Measurements from ENCODE around the gene UBR3. TPM values are rescaled to one million over a fixed set of nuclear protein-coding genes. Genes with fewer than 3 reads are reported as not detected.

The UBR3 gene
- total and polyA plus RNA-seq, 2 of the 4 experiments (the other 2 are of a cell fraction) = 10.0 to 33.9 TPM

DNA sequence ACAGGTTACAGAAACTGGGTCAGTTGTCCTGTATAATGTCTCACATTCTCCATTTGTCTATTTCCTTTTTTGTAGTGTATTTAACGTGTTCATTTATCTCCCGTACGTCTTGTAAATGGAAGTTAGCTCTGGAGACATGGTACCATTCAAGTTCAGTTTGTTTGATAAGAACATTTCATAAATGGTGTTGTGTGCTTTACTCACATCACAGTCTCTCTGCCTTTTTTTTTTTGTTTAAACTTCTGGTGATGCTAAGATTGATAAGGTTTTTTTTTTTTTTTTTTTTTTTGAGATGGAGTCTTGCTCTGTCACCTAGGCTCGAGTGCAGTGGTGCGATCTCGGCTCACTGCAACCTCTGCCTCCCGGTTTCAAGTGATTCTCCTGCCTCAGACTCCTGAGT, 41.7 kb downstream of the UBR3 start:
- no peaks in the 10 kb centered on the region; the same call in 1 of the 2 replicates for H3K9me3 ChIP-seq (ENCODE audit: control insufficient read depth, insufficient read depth, low read length)
- BruUV-seq (replicated peaks) = no TSS peak
- no peak overlapping the region for H2AK5ac ChIP-seq (ENCODE audit: low read depth, low read length)
- H4K20me1 ChIP-seq (ENCODE audit: insufficient read depth, low read length) = peaks cover 6% of the 10 kb centered on the region; the same call in 1 of the 2 replicates
- no peak overlapping the region for H3K23ac ChIP-seq (ENCODE audit: low read depth, low read length)
- H3K9me1 ChIP-seq (ENCODE audit: insufficient read depth, low read length) = no peaks in the 10 kb centered on the region
- POLR2A ChIA-PET (ENCODE audit: unreplicated experiment) = no interaction called here
- H3K36me3 ChIP-seq (ENCODE audit: control insufficient read depth, insufficient read depth, low read length) = no peaks in the 10 kb centered on the region
- no peak overlapping the region for H2BK120ac ChIP-seq (ENCODE audit: low read depth, low read length)
- dilution Hi-C loops (cut with HindIII; ENCODE audit: low sequenced_read_pairs, unreplicated experiment) = no loop called here
- no peak overlapping the region for H3K14ac ChIP-seq (replicated peaks; ENCODE audit: low read depth, low read length)
- H2AFZ ChIP-seq (replicated peaks; ENCODE audit: low read length, poor library complexity) = no peak overlapping the region
- H3K4ac ChIP-seq (ENCODE audit: low read depth, low read length) = no peak overlapping the region
- H2BK20ac ChIP-seq (ENCODE audit: low read depth, low read length) = no peak overlapping the region
- in situ Hi-C loops (cut with MboI; ENCODE audit: low sequenced_read_pairs) = no loop called here
- TF ChIP-seq MXI1 (IDR thresholded peaks at IDR 0.05; ENCODE audit: borderline replicate concordance, low read depth, low read length) (no peak), MAFK (IDR thresholded peaks at IDR 0.05; ENCODE audit: low read depth, low read length) (no peak), SMC3 (IDR thresholded peaks at IDR 0.05; ENCODE audit: low read depth, low read length) (no peak), NFE2L2 (IDR thresholded peaks at IDR 0.05; ENCODE audit: low read depth, low read length) (no peak), BHLHE40 (IDR thresholded peaks at IDR 0.05; ENCODE audit: low read depth, low read length) (no peak), RFX5 (IDR thresholded peaks at IDR 0.05; ENCODE audit: low read depth, low read length) (no peak), RCOR1 (IDR thresholded peaks at IDR 0.05; ENCODE audit: insufficient replicate concordance, low read length) (no peak), FOS (IDR thresholded peaks at IDR 0.05; ENCODE audit: low read depth, low read length) (no peak), CEBPB (IDR thresholded peaks at IDR 0.05; ENCODE audit: low read depth, low read length) (no peak), RAD21 (IDR thresholded peaks at IDR 0.05; ENCODE audit: low read length) (no peak), POLR2A (IDR thresholded peaks at IDR 0.05; ENCODE audit: low read depth, low read length) (no peak), MAZ (IDR thresholded peaks at IDR 0.05; ENCODE audit: borderline replicate concordance, low read depth, low read length) (no peak), CHD1 (IDR thresholded peaks at IDR 0.05; ENCODE audit: low read depth, low read length) (no peak)
- TF ChIP-seq, protein P1, sequence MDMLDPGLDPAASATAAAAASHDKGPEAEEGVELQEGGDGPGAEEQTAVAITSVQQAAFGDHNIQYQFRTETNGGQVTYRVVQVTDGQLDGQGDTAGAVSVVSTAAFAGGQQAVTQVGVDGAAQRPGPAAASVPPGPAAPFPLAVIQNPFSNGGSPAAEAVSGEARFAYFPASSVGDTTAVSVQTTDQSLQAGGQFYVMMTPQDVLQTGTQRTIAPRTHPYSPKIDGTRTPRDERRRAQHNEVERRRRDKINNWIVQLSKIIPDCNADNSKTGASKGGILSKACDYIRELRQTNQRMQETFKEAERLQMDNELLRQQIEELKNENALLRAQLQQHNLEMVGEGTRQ (IDR thresholded peaks at IDR 0.05; ENCODE audit: low read depth, low read length) = no peak
- TF ChIP-seq, protein P2, sequence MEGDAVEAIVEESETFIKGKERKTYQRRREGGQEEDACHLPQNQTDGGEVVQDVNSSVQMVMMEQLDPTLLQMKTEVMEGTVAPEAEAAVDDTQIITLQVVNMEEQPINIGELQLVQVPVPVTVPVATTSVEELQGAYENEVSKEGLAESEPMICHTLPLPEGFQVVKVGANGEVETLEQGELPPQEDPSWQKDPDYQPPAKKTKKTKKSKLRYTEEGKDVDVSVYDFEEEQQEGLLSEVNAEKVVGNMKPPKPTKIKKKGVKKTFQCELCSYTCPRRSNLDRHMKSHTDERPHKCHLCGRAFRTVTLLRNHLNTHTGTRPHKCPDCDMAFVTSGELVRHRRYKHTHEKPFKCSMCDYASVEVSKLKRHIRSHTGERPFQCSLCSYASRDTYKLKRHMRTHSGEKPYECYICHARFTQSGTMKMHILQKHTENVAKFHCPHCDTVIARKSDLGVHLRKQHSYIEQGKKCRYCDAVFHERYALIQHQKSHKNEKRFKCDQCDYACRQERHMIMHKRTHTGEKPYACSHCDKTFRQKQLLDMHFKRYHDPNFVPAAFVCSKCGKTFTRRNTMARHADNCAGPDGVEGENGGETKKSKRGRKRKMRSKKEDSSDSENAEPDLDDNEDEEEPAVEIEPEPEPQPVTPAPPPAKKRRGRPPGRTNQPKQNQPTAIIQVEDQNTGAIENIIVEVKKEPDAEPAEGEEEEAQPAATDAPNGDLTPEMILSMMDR (conservative IDR thresholded peaks at IDR 0.05; ENCODE audit: low read depth, low read length) = no peak
- TF ChIP-seq, protein P3, sequence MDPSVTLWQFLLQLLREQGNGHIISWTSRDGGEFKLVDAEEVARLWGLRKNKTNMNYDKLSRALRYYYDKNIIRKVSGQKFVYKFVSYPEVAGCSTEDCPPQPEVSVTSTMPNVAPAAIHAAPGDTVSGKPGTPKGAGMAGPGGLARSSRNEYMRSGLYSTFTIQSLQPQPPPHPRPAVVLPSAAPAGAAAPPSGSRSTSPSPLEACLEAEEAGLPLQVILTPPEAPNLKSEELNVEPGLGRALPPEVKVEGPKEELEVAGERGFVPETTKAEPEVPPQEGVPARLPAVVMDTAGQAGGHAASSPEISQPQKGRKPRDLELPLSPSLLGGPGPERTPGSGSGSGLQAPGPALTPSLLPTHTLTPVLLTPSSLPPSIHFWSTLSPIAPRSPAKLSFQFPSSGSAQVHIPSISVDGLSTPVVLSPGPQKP (IDR thresholded peaks at IDR 0.05; ENCODE audit: borderline replicate concordance, low read depth, low read length) = no peak
- H3K4me3 ChIP-seq (ENCODE audit: insufficient read depth, low read depth, low read length) = no peak overlapping the region
- H2BK5ac ChIP-seq (ENCODE audit: low read depth, low read length, poor library complexity, severe bottlenecking) = no peak overlapping the region
- H3K18ac ChIP-seq (ENCODE audit: low read depth, low read length) = no peak overlapping the region
- DNase-seq = no peak
- H4K8ac ChIP-seq (ENCODE audit: low read depth in 2 of 2, low read length in 2 of 2) = no peak overlapping the region; a peak in 1 of 4 replicates
- peaks cover 18 to 30% of the 10 kb centered on the region in 2 experiments for H3K79me1 ChIP-seq (ENCODE audit: low read depth in 1 of 2, low read length in 2 of 2)
- no peak overlapping the region for H3K56ac ChIP-seq (ENCODE audit: extremely low read depth, insufficient read depth, low read length)
- no peak overlapping the region for H2AK9ac ChIP-seq (replicated peaks; ENCODE audit: low read depth, low read length, poor library complexity)
- intact Hi-C loops (cut with micrococcal nuclease) = no loop called here
- no CpG with 5 or more reads among the region's 7 CpGs for WGBS, 2 experiments (ENCODE audit: extremely low coverage in 2 of 2, insufficient read length in 1 of 2)
- no peak overlapping the region for H3K27ac ChIP-seq (ENCODE audit: insufficient read depth, low read length)
- H3K4me1 ChIP-seq (ENCODE audit: control insufficient read depth, insufficient read depth, low read length) = peaks cover 2% of the 10 kb centered on the region
- no peaks in the 10 kb centered on the region for H3K27me3 ChIP-seq (ENCODE audit: control insufficient read depth, insufficient read depth, low read length)
- CTCF ChIA-PET = interaction anchor here (1.1 kb wide), 1 partner anchor 25 kb away, joined by 3 read pairs; no protein-coding TSS in a partner anchor
- H3K9ac ChIP-seq (ENCODE audit: low read depth, low read length) = no peak overlapping the region
- ATAC-seq (ENCODE audit: low read depth) = no peak
- no peak overlapping the region for H4K5ac ChIP-seq (ENCODE audit: low read depth, low read length)
- no peak overlapping the region for H2BK15ac ChIP-seq (ENCODE audit: low read depth, low read length)
- no peak overlapping the region for H3K4me2 ChIP-seq (ENCODE audit: low read depth, low read length)
- no peak overlapping the region for H4K91ac ChIP-seq (ENCODE audit: insufficient read depth, low read depth, low read length)
